Measurements from ENCODE around the gene ABCC11.
A peak's percentile ranks its signal among the peaks of the same experiment; 100 is the strongest.
"Not testable (repeated sequence)": the region's sequence is repeated elsewhere in the genome, so short reads cannot be mapped to it uniquely, and the experiment has no call there.

The ABCC11 gene

GRCh38 chr16:48197294-48197693 lies 50.0 kb downstream of the ABCC11 start:
- DNase-seq = no peak

- DNase-seq = peak; percentile 89
These were observed 52.3 kb downstream of the ABCC11 start for GRCh38 chr16:48194828-48195556.

DNA sequence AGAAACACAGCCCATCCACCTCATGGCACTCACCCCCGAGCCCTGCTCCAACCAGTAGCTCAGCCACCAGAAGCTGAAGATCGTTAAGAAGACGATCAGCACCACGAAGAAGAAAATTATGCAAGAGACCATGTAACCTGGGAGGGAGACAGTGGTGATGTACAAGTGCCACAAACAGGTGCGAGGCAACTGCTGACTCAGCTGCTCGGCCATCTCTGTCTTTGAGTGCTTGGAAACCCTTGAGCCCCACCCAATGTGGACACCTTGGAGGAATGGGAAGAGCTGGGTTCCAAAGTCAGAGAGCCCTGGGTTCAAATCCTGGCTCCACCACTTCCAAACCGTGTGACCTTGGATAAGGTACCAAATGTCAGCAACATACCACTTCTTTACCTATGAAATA lies 53.5 kb downstream of the ABCC11 start:
- no peak for DNase-seq

GRCh38 chr16:48188449-48189102 lies 58.8 kb downstream of the ABCC11 start:
- DNase-seq = no peak

- DNase-seq = no peak
These were observed 59.6 kb downstream of the ABCC11 start for GRCh38 chr16:48187779-48188178.

DNA sequence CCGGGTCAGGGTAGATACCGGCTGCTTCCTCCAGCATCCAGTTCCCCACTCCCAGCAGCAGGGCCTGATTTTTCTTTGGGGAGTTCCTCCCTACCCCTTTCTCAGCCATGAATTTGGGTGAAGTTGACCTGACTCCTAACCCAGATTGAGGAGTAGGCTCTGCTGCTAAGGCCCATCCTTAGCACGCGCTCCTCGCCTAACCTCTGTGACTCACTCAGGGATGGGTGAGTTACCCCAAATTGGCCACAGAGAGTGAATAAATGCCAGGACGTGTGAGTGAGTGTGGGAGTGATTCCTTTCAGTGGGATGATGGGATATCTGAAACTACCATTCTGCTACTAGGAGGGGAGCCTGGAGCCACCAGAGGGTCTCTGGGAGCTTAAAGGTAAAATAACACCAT lies 62.7 kb downstream of the ABCC11 start:
- no peak for DNase-seq

GRCh38 chr16:48182979-48183537 lies 64.3 kb downstream of the ABCC11 start:
- peak; percentile 94 for DNase-seq

DNA sequence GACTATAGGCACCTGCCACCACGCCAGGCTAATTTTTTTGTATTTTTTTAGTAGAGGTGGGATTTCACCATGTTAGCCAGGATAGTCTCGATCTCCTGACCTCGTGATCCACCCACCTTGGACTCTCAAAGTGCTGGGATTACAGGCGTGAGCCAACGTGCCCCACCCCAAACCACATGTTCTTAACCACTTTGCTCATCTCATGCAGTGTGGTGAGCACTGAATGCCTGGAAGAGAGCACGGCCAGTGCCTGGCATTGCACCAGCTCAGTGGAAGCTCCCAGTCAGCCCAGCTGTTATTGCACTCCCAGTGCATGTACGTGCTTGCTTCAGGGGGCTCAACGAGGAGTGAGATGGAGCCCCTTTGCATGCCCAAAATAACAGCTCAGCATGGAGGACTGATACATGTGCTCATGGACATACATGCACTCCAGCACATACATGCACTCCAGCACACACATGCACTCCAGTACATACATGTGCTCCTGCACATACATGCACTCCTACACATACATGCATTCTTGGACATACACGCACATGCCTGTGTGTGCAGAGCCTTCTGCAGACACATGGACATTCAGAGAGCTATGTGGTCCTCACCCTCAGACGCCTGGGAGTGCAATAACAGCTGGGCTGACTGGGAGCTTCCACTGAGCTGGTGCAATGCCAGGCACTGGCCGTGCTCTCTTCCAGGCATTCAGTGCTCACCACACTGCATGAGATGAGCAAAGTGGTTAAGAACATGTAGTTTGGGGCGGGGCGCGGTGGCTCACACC lies 65.4 kb downstream of the ABCC11 start:
- DNase-seq = not testable (repeated sequence)

DNA sequence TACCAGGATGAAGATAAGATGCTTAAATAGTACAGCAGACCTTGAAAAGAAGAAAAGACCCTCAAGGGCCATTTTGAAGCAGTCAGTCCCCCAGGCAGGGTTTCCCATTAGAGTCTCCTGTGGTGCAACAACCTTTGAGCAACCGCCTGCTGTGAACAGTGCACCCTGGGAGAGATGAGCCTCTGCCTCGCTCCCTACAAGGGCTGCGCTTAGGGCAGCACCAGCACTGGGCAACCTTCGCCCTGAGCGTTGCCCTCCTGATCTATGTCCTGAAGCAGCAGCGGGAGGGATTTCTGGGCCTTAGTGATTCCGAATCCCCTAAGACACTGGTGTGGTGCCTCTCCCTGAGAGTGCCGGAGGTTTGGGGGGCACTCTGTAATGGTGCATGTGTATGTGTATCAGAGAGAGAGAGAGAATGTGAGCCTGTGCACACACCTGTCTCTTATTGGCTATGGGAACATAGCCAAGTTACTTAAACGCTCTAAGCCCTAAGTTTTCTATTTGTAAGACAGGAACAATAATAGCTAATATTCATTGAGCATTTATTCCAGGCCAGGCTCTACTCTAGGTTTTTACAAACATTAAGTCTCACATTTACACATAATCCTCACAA lies 66.4 kb downstream of the ABCC11 start:
- DNase-seq = peak; percentile 35

DNA sequence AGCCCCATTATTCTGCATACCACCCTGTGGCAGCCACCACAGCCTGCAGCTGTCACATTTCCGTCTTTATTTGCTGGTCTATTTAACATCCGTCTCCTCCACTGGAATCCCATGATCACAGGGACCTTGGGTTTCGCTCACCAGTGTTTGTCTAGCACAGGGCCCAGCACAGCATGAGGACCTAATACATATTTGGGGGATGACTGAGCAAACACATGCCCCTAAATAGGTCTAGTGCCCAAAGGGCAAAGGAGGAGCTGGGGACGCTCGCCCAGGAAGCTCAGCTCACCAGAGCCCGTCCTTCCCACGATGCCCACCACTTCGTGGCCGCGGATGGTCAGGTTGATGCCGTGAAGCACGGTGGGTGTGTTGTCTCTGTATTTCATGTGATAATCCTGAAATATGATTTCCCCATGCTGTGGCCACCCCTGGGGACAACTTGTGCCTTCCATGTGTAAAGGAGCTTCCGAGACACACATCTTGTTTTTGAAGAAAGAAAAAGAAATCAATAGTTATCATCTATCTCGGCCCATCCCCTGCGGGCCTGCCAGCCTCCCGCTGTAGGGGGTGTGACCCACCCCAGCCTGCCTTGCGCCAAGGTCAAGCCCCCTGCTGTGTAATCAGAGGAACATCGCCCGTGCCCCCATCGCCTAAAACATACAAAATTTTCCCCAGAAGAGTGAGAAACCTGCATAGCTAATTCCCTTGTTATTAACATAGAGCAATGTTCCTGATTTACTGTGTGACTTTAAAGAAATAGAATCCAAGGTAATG lies 70.5 kb downstream of the ABCC11 start:
- DNase-seq = no peak

- no peak for DNase-seq
These were observed 73.5 kb downstream of the ABCC11 start for GRCh38 chr16:48173889-48174288.

- DNase-seq = no peak
These were observed 74.7 kb downstream of the ABCC11 start for GRCh38 chr16:48172682-48173081.

GRCh38 chr16:48169896-48170295 lies 77.4 kb downstream of the ABCC11 start:
- no peak for DNase-seq

DNA sequence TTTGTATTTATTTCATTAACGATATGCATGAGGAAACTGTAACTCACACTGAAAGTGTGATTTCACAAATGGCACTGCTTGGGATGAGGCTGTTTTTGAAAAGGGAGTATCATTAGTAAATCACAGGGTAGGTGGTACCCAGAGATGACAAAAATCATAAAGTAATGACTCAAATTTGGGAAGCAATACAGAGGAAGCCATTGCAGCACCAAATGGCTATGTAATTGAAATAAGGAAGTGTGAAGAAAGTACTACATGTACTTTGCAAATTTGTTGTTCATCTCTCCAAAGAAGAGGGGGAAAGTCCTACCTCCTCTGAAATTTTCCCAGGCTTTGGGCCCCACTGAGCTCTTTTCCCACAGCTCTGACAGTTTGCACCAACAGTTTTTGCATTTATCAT lies 79.3 kb downstream of the ABCC11 start:
- DNase-seq = no peak

DNA sequence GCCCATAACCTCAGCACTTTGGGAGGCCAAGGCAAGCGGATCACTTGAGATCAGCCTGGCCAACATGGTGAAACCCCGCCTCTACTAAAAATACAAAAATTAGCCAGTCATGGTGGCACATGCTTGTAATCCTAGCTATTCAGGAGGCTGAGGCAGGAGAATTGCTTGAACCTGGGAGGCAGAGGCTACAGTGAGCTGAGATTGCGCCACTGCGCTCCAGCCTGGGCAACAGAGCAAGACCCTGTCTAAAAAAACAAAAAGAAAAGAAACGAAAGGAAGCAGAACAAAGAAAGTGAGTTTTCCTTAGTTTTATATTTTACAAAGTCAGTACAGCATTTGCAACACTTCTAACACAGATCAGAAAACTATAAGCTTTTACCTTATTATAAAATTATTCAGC lies 80.7 kb downstream of the ABCC11 start:
- not testable (repeated sequence) for DNase-seq

GRCh38 chr16:48165961-48166578 lies 81.3 kb downstream of the ABCC11 start:
- no peak for DNase-seq

DNA sequence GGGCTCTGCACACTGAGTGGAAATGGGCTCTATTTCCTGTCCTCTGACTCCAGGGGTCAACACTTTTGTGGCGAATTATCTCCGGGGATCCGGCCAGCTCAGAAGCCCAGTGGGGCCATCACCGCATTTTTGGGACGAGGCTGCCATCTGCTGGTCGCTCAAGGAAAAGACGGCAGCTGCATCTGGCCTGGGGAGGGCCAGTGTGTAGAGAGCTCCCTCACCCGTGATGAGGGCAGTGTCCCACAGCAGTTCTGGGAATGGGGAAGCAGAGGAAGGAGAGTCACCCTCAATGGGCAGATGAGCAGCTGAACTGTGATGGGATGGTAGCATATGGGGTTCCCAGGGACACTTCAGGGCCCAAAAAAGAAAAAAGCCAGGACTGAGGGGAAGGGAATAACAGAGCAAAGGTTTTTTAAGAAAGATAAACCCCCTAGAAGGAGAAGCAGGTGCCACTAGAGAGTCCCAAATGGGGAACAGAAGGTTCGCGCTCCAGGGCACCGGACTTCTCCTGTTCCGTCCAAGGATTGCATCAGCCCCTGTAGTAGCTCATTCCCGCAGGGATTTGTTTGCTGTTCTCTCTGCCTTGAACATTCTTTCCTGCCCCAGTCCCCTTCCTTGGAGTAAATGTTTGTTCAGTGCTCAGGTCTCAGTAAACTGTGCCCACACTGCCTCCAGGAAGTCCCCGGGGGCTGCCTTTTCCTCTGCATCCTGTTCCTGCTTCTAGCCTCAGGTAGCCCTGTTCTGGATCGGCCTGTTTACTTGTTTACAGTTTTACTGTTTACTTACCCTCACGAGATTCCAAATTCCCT lies 82.2 kb downstream of the ABCC11 start:
- peak; percentile 25 for DNase-seq

- DNase-seq = no peak
These were observed 84.4 kb downstream of the ABCC11 start for GRCh38 chr16:48162839-48163410.

DNA sequence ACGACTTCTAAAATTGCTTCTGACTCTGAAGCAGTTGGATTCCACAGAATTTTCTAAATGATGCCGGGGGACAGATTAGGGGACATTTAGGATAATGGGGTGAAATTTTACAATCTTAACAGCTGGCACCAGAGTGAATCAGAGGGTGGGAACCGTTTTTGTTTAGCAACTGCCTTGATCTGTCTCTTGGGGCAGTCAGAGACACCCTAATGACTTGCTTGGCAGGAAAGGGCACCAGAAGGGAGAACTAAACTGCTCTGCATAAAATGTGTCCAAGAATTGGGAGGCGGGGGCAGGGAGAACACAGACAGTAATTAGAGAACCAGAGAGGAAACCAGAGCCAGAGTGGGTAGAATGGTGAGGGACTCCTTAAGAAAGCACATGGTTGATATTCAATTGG lies 85.4 kb downstream of the ABCC11 start:
- no peak for DNase-seq

DNA sequence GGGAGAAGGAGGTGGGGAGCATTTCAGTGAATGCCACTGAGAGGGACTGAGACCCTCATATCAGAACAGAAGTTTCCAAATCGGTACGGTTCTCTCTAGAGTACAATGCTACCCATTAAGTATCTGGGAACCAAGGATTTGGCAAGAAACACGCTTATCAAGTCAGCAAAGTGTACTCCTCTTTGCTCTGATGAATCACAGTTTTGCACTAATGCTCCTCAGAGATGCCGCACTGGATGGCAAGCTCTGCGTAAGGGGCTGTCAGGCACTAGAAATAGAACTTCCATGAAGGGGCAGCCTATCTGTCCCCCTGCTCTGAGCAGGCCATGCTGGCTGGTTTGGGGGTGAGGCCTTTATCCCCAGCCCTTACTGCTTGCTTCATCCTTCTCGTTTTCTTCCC lies 86.8 kb downstream of the ABCC11 start:
- no peak for DNase-seq

DNA sequence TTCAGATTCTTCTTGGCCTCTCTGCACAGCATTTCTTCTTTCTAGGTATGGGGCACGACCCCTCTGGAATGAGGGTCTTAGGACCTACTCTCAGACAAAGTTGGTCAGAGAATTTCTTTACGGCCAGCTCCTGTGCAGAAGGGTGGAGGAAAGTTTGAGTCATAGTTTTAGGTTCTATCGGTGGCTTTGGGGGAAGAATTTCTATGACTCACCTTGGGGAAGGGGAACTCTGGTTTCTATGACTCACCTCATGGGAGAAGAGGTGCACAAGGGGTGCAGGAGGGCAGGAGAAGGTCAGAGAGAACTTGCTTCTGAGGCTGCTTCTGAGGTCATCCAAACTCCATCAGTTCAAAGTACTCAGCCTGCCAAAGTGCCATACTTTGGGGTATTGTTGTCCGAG lies 89.0 kb downstream of the ABCC11 start:
- no peak for DNase-seq

Data from NCI-H1105 (cell line).